Activated CD8-positive, alpha-beta T cell treated with anti-CD3 and anti-CD28 coated beads, Interleukin-2, amount 10 ng/mL, durations not matched to agents 7 days and 5 days (primary cell): ENCODE results near the gene RDH16. TPM values are rescaled to one million over a fixed set of nuclear protein-coding genes. Genes with fewer than 3 reads are reported as not detected.
A peak's percentile ranks its signal among the peaks of the same experiment; 100 is the strongest.

Experiments
- ATAC-seq: fragments of 150-1000 bp; cut with Tn5 transposase; one replicate; pipeline ENCODE4 v1.10.0; 2021; ENCODE audit warnings: moderate library complexity
- CTCF ChIA-PET: fragments of 350-600 bp; sonication (Branson Sonifier 250); formaldehyde crosslinking; loops from one replicate; lab custom pipeline; 2021; ENCODE audit warnings: antibody characterized with exemption; lab: Charles Lee
- POLR2A ChIA-PET: fragments of 350-600 bp; sonication (Branson Sonifier 250); formaldehyde crosslinking; loops from one replicate; lab custom pipeline; 2021; ENCODE audit warnings: antibody characterized with exemption; lab: Charles Lee
- DNase-seq: peaks from one replicate; pipeline ENCODE4 v3.0.0-alpha.2; 2020
- H3K27ac Mint-ChIP-seq: one replicate; pipeline ENCODE4 v1.8.0; 2021; ENCODE audit warnings: mild to moderate bottlenecking, mixed read lengths
- H3K27me3 Mint-ChIP-seq: one replicate; pipeline ENCODE4 v1.8.0; 2021; ENCODE audit warnings: low read depth, mixed read lengths
- H3K36me3 Mint-ChIP-seq: one replicate; pipeline ENCODE4 v1.8.0; 2021; ENCODE audit warnings: low read depth, mixed read lengths
- H3K4me1 Mint-ChIP-seq: one replicate; pipeline ENCODE4 v1.8.0; 2021; ENCODE audit warnings: low read depth, mixed read lengths
- H3K4me3 Mint-ChIP-seq: one replicate; pipeline ENCODE4 v1.8.0; 2021; ENCODE audit warnings: mild to moderate bottlenecking, mixed read lengths
- H3K9me3 Mint-ChIP-seq: one replicate; pipeline ENCODE4 v1.8.0; 2022; ENCODE audit warnings: mixed read lengths; ENCODE audit not compliant: insufficient read depth
- total RNA-seq, 2 experiments: library from RNA; stranded (reverse); gene quantifications; one replicate each; pipeline ENCODE4 v1.2.3, GENCODE V29; 2021

The RDH16 gene
- total RNA-seq, 2 experiments from 2014 or later, result 0.18 to 0.37 TPM

DNA sequence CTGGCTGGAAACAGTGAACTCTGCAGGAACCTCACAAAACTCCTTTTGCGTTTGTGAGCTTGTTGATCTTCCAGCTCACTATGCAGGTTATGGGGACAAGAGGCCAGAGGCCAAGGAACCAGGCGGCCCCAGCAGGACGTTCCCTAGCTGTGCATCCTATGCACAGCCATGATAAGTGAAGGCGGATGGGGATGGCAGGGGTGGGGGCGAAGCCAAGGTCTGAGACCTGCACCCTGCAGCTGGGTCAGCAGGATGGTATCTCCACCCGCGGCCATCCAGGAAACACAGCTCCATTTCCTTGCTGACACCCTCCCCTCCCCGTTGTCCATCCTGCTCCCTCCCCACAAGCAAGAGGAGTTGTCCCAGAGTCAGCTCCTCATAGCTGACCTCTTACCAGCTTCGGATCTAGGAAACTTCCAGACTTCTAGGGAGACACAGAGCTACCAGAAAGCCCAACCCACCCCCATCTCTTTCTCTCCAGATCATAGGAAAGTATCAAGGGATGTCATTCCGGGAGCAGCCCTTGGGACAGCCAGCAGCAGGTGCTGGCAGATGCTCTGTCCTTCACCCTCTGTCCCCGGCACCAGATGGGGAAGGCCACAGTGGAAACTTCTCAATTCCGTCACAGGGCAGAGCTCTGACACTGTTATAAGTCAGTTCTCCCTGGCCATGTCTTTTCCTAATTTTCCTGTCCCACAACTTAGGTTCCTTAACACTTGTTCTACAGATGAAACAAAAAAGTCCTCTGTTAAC is 39.6 kb upstream of the RDH16 start:
- Mint-ChIP-seq H3K9me3 (no peaks in the 10 kb centered on the region), H3K4me3 (no peak overlapping the region), H3K27ac (no peak overlapping the region), H3K36me3 (peaks cover 22% of the 10 kb centered on the region), H3K4me1 (peaks cover 34% of the 10 kb centered on the region), H3K27me3 (no peaks in the 10 kb centered on the region)
- no peak for ATAC-seq
- CTCF ChIA-PET, result interaction anchor here (0.7 to 1.9 kb wide), 5 partner anchors 8 to 186 kb away, joined by 3 to 9 read pairs (median 5); partner anchors contain the start of gene ZBTB39
- no peak for DNase-seq
- POLR2A ChIA-PET, result interaction anchor here (1.2 kb wide), 1 partner anchor 115 kb away, joined by 3 read pairs; no protein-coding TSS in a partner anchor

DNA sequence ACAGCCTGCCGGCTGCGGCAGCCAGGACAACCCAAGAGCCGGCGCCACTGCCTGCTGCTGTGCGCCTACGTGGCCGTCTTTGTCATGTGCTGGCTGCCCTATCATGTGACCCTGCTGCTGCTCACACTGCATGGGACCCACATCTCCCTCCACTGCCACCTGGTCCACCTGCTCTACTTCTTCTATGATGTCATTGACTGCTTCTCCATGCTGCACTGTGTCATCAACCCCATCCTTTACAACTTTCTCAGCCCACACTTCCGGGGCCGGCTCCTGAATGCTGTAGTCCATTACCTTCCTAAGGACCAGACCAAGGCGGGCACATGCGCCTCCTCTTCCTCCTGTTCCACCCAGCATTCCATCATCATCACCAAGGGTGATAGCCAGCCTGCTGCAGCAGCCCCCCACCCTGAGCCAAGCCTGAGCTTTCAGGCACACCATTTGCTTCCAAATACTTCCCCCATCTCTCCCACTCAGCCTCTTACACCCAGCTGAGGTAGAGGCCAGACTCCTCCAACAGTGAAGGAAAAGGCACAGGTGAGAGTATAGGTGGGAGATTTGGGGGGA is 38.6 kb upstream of the RDH16 start:
- Mint-ChIP-seq H3K9me3 (no peaks in the 10 kb centered on the region), H3K4me1 (peaks cover 37% of the 10 kb centered on the region), H3K36me3 (peaks cover 15% of the 10 kb centered on the region), H3K4me3 (no peak overlapping the region), H3K27me3 (no peaks in the 10 kb centered on the region), H3K27ac (no peak overlapping the region)
- ATAC-seq (no peak), DNase-seq (no peak)
- POLR2A ChIA-PET, result no interaction called here
- CTCF ChIA-PET, result interaction anchor here (0.8 to 1.9 kb wide), 4 partner anchors 8 to 187 kb away, joined by 4 to 9 read pairs (median 7); partner anchors contain the start of gene ZBTB39

DNA sequence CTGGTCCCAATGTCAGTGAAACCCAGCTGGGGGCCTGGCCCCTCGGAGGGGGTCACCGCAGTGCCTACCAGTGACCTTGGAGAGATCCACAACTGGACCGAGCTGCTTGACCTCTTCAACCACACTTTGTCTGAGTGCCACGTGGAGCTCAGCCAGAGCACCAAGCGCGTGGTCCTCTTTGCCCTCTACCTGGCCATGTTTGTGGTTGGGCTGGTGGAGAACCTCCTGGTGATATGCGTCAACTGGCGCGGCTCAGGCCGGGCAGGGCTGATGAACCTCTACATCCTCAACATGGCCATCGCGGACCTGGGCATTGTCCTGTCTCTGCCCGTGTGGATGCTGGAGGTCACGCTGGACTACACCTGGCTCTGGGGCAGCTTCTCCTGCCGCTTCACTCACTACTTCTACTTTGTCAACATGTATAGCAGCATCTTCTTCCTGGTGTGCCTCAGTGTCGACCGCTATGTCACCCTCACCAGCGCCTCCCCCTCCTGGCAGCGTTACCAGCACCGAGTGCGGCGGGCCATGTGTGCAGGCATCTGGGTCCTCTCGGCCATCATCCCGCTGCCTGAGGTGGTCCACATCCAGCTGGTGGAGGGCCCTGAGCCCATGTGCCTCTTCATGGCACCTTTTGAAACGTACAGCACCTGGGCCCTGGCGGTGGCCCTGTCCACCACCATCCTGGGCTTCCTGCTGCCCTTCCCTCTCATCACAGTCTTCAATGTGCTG is 38.0 kb upstream of the RDH16 start:
- DNase-seq, result no peak
- no peak overlapping the region for H3K4me3 Mint-ChIP-seq
- peaks cover 32% of the 10 kb centered on the region for H3K4me1 Mint-ChIP-seq
- ChIA-PET CTCF (interaction anchor here (1.7 kb wide), 1 partner anchor 11 kb away, joined by 9 read pairs; the partner anchor contains the start of gene ZBTB39), POLR2A (no interaction called here)
- H3K36me3 Mint-ChIP-seq, result peaks cover 15% of the 10 kb centered on the region
- ATAC-seq, result no peak
- H3K27me3 Mint-ChIP-seq, result no peaks in the 10 kb centered on the region
- no peak overlapping the region for H3K27ac Mint-ChIP-seq
- H3K9me3 Mint-ChIP-seq, result no peaks in the 10 kb centered on the region

DNA sequence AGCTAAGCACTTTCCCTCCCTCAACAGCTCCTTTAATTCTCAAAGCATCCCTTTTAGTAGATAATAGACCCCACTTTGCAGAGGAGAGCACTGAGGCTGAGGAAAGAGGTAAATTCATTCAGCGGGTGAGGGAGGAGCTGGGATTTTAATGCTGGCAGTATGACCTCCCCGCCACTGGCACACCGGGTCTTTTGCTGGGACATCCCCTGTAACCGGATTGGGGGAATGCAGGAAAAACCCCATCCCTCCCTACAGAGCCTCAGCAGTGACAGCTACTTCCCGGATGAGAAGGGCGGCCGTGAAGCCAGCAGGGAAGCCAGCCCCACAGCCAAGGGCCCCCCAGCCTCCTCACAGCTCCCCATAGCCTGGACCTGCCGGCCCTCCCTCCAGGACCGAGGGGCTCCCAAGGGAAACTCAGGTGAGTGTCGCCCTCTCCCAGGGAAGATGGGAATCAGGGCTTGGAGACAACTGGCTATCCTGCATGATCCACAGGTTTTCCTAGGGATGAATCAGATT is 36.9 kb upstream of the RDH16 start:
- ChIA-PET POLR2A (interaction anchor here (0.6 kb wide), 1 partner anchor 179 kb away, joined by 3 read pairs; no protein-coding TSS in a partner anchor), CTCF (interaction anchor here (0.7 to 4.0 kb wide), 4 partner anchors 8 to 239 kb away, joined by 3 to 23 read pairs (median 4); no protein-coding TSS in a partner anchor)
- Mint-ChIP-seq H3K27me3 (peaks cover 3% of the 10 kb centered on the region), H3K27ac (no peak overlapping the region), H3K9me3 (no peaks in the 10 kb centered on the region), H3K36me3 (peaks cover 7% of the 10 kb centered on the region), H3K4me1 (peaks cover 21% of the 10 kb centered on the region), H3K4me3 (no peak overlapping the region)
- no peak for DNase-seq
- no peak for ATAC-seq

DNA sequence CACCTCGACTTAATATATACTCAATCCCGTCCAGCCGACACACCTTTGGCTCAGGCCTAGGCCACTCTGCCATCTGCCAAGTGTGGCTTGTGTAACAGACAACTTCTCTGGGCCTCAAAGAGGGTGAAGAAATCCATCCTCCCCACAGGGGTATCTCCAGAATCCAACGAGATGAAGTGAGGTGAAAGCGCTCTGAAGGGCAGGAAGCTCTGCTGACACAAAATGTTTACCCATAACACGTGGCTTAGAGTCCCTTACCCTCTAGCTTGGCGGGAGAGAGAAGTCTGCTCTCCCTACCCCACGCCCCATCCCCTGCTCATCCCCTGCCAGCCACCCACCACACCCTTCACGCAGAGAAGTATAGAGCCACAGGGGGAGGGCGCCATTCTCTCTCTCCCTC is 35.9 kb upstream of the RDH16 start:
- peaks cover 11% of the 10 kb centered on the region for H3K27me3 Mint-ChIP-seq
- ATAC-seq (no peak), DNase-seq (no peak)
- peaks cover 2% of the 10 kb centered on the region for H3K36me3 Mint-ChIP-seq
- peaks cover 12% of the 10 kb centered on the region for H3K4me1 Mint-ChIP-seq
- ChIA-PET CTCF (interaction anchor here (0.7 to 4.0 kb wide), 4 partner anchors 8 to 238 kb away, joined by 3 to 23 read pairs (median 4); no protein-coding TSS in a partner anchor), POLR2A (no interaction called here)
- no peak overlapping the region for H3K4me3 Mint-ChIP-seq
- no peak overlapping the region for H3K27ac Mint-ChIP-seq
- H3K9me3 Mint-ChIP-seq, result no peaks in the 10 kb centered on the region

DNA sequence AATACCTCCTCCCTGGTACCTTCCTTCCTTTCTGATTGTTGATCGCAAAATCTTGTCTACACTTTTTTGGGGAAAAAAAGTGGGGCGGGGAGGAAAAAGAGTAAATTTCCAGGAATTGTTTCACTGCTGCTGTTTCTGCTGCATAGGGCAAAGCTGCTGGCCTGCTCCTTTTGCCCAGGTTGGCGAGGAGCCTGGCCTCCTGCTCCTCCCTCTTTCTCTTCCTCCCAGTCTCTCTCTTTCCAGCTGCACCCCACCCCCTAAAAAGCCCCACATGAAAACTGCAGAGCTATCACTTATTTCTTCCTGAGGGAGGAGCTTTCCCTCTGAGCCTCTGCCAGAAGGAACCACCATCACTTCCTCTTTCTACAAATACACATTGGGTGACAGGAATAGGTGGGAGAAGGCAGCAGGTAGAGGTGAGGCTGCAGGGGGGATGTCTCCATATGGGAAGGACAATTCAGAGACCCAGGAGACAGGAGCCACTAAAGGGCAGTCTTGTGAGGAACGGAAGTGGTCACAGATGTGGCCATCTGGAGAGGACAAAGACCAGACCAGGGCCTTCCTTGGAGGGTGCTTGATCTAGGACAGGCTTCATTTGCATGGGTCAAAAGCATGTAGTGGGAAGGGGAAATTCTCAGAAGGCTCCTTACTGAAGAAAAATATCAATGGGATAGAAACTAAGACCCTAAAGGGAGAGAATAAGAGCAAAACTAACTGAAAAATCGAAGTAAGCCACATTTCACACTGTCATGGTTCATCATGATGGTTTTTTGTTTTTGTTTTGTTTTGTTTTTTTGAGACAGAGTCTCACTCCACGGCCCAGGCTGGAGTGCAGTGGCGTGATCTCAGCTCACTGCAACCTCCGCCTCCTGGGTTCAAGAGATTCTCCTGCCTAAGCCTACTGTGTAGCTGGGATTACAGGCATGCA is 34.2 kb upstream of the RDH16 start:
- H3K9me3 Mint-ChIP-seq, result no peaks in the 10 kb centered on the region
- CTCF ChIA-PET, result interaction anchor here (0.8 to 4.0 kb wide), 3 partner anchors 10 to 234 kb away, joined by 3 to 23 read pairs (median 3); no protein-coding TSS in a partner anchor

DNA sequence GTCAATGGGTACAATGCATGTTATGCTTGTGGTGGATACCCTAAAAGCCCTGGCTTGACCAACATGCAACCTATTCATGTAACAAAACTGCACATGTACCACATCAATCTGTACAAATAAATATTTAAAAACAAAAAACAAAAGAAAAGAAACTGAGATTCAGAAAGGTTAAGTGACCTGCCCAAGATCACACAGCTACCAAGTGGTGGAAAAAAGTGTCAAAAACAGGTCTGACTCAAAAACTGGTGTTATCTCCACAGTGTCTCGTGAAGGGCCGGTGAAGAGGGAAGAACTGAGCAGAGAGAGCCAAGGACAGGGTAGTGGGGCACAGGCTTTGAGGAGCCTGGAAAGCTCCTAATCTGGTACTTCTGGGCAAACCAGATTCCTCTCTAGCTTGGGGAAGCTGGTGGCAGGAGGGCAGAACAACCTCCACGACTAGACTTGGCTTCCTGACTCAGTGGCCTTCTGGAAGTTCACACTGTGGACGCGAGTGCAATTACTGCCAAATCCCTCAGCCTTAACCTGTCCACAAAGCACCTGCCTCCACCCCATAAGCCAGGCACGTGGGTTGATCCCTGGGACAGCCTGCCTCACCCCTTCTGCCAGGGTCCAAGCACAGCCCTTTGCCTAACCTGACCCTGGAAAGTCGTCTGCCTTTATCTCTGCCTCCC is 33.4 kb upstream of the RDH16 start:
- ChIA-PET POLR2A (no interaction called here), CTCF (interaction anchor here (0.8 to 4.0 kb wide), 3 partner anchors 11 to 233 kb away, joined by 3 to 23 read pairs (median 3); no protein-coding TSS in a partner anchor)
- Mint-ChIP-seq H3K4me3 (no peak overlapping the region), H3K27me3 (peaks cover 14% of the 10 kb centered on the region), H3K27ac (no peak overlapping the region), H3K4me1 (peaks cover 10% of the 10 kb centered on the region), H3K36me3 (no peaks in the 10 kb centered on the region), H3K9me3 (no peaks in the 10 kb centered on the region)
- ATAC-seq (no peak), DNase-seq (no peak)

More for the DNA sequence above, 34.2 kb upstream of the RDH16 start:
- Mint-ChIP-seq H3K27me3 (peaks cover 14% of the 10 kb centered on the region), H3K27ac (peak overlapping the region; percentile 16), H3K4me1 (peaks cover 10% of the 10 kb centered on the region), H3K36me3 (no peaks in the 10 kb centered on the region), H3K4me3 (no peak overlapping the region)
- ATAC-seq (no peak), DNase-seq (no peak)
- POLR2A ChIA-PET, result no interaction called here

DNA sequence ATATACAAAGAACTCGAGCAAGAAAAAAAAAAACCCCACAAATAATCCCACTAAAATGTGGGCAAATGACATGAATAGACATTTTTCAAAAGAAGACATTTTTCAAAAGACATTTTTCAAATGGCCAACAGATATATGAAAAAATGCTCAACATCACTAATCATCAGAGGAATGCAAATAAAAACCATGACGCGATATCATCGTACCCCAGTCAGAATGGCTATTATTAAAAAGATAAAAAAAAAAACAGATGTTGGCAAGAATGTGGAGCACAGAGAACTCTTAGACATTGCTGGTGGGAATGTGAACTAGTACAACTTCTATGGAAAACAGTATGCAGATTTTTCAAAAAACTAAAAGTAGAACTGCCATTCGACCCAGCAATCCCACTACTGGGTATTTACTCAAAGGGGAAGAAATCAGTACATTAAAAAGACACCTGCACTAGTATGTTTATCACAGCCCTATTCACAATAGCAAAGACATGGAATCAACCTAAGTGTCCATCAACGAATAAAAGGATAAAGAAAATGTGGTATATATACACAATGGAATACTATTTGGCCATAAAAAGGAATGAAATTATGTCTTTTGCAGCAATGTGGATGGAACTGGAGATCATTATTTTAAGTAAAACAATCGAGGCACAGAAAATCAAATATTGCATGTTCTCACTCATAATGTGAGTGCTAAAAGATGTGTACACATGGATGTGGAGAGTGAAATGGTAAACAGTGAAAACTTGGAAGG is 32.6 kb upstream of the RDH16 start:
- Mint-ChIP-seq H3K27me3 (peaks cover 14% of the 10 kb centered on the region), H3K27ac (no peak overlapping the region), H3K9me3 (no peaks in the 10 kb centered on the region), H3K4me1 (peaks cover 10% of the 10 kb centered on the region), H3K4me3 (no peak overlapping the region), H3K36me3 (no peaks in the 10 kb centered on the region)
- ATAC-seq (no peak), DNase-seq (no peak)
- ChIA-PET POLR2A (no interaction called here), CTCF (interaction anchor here (1.2 to 4.9 kb wide), 4 partner anchors 10 to 233 kb away, joined by 3 to 69 read pairs (median 36); no protein-coding TSS in a partner anchor)

DNA sequence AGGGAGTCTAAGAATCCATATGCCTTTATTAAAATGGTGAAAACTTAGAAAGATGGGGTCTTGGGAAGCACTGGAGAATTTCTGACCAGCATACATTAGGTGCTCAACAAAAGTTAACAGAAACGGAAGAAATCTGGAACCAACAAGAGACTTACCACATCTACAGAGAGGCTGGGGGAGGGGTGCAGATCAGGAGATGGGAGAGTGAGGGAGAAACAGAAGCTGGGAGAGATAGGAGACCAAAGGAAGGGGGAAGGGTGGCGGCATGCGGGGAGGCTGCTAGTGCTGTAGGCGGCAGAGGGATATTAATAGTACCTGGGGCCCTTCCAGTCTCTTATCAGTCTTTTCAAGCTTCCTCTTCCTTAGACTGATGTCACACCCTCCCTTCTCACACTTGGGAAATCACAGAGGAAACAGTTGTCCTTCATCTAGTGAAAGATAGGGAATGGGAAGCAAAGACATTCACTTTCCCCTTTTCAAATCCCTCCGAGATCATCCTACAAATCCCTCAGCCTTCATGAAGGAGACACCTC is 30.9 kb upstream of the RDH16 start:
- POLR2A ChIA-PET, result interaction anchor here (0.5 kb wide), 1 partner anchor 235 kb away, joined by 3 read pairs; no protein-coding TSS in a partner anchor
- Mint-ChIP-seq H3K36me3 (no peaks in the 10 kb centered on the region), H3K27ac (no peak overlapping the region), H3K4me3 (no peak overlapping the region), H3K4me1 (peaks cover 10% of the 10 kb centered on the region), H3K27me3 (peaks cover 14% of the 10 kb centered on the region), H3K9me3 (no peaks in the 10 kb centered on the region)
- ATAC-seq, result no peak
- DNase-seq, result no peak
- CTCF ChIA-PET, result interaction anchor here (0.6 to 4.9 kb wide), 22 partner anchors 9 to 237 kb away, joined by 3 to 69 read pairs (median 5); partner anchors contain the start of genes HSD17B6, STAT6 and ZBTB39
